ENCODE data around the gene CAMTA1. TPM values are rescaled to one million over a fixed set of nuclear protein-coding genes. Genes with fewer than 3 reads are reported as not detected.
"Not testable (repeated sequence)": the region's sequence is repeated elsewhere in the genome, so short reads cannot be mapped to it uniquely, and the experiment has no call there.

Gene CAMTA1
- total RNA-seq, 1 donor from 2014 or later: 43.1 TPM

DNA sequence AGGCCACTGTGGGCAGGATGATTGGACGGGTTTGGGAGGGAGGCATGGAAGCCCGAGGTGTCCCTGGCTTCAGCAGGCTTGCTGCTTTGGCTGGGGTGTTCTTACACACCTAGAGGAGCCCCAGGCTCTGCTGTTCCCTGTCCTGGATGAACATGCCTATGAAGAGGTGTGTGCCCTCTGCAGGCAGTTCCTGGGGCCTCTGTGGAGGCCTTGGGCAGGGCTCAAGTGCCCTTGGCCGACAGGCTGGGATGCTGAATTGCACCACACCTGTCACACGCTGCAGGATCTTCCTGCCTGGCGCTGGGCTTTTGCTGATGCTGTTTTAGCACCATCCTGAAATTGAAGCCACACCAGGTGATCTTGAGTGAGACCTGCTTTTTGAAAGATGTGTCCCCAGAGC lies 570.8 kb downstream of the CAMTA1 start:
- intact Hi-C loops (cut with micrococcal nuclease): no loop called here

GRCh38 chr1:7358425-7358824 lies 573.2 kb downstream of the CAMTA1 start:
- intact Hi-C loops (cut with micrococcal nuclease): no loop called here

DNA sequence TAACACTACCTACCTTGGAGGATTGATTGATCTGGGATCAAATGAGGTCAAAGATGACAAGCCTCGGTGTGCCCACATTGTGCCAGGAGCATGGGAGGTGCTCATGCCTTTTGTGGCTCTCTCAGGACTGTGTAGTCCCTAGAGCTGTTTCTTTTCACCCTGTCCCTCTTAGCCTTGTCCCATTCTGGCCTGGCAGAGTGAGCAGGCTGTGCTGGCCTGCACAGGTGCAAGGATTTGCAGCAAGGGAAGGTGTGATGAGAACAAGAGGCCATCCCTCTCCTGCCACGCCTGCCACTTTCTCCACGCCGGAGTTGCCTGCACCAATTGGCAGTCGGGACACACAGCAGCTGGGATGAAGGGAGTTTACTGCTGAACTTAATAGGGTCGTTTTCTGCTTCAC lies 575.3 kb downstream of the CAMTA1 start:
- intact Hi-C loops (cut with micrococcal nuclease): no loop called here

DNA sequence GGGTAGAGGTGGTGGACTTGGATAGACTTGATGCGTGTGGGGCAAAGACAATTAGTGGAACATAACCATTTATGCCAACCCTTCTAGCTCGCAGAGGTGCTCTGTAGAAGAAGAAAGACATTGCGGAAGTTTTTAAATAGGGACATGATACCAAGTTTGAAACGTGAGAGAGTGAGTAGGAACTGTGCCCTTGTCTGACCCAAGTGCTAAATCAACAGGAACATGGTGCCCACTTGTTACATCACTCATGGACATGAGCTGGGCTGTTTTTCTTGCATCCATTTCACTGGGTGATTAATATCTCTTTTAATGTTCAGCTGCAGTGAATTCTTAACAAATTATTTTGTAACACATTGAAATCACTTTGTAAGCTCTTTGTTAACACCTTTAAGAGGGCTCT lies 577.7 kb downstream of the CAMTA1 start:
- intact Hi-C loops (cut with micrococcal nuclease): no loop called here

- intact Hi-C loops (cut with micrococcal nuclease): no loop called here
Measured at GRCh38 chr1:7363450-7363849, 578.2 kb downstream of the CAMTA1 start.

GRCh38 chr1:7365706-7366105 lies 580.5 kb downstream of the CAMTA1 start:
- intact Hi-C loops (cut with micrococcal nuclease): no loop called here

DNA sequence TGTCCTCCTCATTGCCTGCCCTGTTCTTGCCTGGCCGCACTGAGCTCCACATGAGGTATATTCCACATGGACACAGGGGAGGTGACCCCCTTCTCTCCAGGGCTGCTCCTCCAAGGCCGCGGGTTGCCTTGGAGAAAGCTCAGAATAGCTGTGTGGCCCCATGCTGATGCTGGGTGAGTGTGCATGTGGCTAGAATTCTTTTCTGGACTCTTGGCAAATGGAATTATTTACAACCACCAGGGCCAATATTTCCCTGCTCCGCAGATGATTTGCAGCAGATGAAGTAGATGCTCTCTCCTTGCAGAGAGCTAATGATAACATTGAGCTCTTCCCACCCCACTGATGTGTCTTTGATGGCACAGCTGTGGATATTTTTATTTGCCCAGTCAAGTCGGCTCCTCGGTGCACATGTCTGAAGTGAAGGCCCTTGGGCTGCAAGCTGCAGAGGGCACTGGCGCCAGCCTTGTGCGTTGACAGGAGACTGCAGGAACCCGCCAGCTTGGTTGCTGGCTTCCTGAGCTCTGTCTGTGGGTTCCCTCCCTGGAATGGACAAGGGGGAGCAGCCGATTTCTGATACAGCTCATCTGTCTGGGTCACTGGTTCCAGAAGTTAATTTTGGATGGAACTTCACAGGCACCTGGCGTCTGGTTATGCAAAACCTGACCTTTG lies 581.2 kb downstream of the CAMTA1 start:
- intact Hi-C loops (cut with micrococcal nuclease): no loop called here

GRCh38 chr1:7366955-7367665 lies 581.9 kb downstream of the CAMTA1 start:
- intact Hi-C loops (cut with micrococcal nuclease): no loop called here

GRCh38 chr1:7369866-7370265 lies 584.6 kb downstream of the CAMTA1 start:
- intact Hi-C loops (cut with micrococcal nuclease): no loop called here

- intact Hi-C loops (cut with micrococcal nuclease): no loop called here
Measured at GRCh38 chr1:7371926-7372325, 586.7 kb downstream of the CAMTA1 start.

DNA sequence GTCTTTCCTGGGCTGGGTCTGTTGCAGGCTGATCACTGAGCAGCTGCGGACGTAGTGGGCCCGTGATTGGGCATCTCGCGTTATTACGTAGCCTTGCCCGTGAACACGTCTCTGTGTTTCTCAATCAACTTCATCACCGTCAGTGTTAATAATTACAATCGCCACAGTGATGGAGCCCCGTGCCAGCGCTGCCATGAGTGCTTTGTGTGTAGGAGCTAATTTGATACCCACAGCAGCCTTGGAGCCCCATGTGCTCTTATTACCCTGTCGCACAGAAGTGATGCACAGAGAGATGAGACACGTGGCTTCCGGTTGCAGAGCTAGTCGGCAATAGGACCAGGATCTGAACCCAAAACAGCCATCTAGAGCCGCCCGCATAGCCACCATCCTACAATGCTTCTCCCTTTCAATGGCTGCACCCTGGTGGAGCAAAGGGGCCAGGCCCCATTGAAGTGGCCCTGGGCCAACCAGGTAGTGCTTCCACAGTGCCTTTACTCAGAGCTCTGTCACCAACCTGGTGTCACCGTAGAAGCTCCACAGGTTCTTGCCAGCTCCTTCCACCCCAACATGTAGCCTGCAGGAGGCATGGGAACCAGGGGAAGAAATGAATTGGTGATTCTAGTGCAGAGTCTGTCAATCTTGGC lies 587.3 kb downstream of the CAMTA1 start:
- intact Hi-C loops (cut with micrococcal nuclease): no loop called here

GRCh38 chr1:7373251-7373650 lies 588.0 kb downstream of the CAMTA1 start:
- intact Hi-C loops (cut with micrococcal nuclease): no loop called here

DNA sequence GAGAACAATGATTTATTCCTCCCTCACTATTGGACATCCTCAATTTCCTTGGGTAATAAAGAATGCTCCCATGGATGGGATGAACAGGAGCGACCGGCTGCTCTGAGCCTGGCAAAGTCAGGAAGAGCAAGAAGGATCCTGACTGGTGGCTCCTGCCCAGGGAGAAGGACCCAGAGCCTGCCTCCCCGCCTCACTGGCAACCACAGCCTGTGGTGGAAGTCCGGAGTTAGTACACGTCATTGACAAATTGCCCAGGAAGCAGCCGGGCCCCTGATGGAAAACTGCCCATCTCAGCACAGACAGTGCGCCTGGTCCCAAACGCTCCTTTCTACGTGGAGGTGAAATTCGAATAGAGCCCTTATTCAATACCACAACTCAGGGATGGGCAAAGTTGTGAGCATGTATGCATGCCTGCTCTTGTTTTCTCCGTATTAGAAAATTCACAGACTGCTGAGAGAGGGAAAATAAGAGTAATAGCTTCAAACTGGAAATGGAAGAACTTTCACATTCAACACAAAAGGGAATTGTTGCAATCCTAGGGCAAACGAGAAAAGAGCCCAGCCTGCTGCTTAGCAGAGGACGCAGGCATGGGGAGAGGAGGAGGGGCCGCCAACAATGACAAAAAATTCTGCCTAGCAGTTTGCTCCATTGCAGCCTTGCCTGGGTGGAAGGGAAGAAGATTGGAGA lies 588.8 kb downstream of the CAMTA1 start:
- intact Hi-C loops (cut with micrococcal nuclease): no loop called here

DNA sequence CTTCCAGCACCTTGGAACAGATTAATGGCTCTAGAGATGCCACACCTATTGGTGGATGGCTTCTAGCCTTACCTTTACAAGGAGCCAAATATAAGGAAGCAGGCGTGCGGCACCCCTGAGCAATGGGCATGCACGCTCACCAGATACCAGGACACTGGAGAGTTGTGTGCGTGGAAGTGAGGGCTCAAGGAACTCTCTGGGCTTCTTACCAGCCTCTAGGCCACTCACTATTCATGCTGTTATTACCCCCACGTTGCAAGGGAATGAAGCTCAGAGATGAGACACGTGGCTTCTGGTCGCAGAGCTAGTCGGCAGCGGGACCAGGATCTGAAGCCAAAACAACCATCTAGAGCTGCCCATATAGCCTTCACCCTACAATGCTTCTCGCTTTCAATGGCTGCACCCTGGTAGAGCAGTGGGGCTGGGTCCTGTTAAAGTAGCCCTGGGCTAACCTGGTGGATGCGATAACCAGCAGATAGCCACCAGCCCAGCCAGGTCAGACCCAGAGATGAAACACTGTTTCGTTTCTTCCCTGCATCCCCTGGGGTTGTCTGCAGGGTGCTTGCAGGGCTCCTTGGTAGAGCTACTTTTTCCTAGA lies 589.4 kb downstream of the CAMTA1 start:
- intact Hi-C loops (cut with micrococcal nuclease): no loop called here

DNA sequence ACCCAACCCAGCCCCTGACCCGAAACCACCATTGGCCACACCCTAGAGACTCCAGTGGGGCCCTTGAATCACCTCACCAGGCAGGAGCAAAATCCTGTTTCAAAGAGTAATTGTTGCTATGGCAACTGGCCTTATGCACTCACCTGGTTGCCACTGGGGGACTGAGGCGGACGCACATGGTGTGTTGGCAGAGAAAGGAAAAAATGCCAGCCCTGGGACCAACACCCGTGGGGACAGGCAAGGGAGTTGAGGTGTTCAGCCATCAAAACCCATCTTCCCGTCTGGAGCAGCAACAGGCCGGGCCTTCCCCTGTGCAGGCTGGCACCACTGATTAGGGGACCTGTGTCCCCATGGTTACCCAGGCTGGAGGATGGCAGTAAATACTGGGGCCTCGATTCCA lies 590.1 kb downstream of the CAMTA1 start:
- intact Hi-C loops (cut with micrococcal nuclease): no loop called here

GRCh38 chr1:7375781-7376660 lies 590.8 kb downstream of the CAMTA1 start:
- intact Hi-C loops (cut with micrococcal nuclease): no loop called here

DNA sequence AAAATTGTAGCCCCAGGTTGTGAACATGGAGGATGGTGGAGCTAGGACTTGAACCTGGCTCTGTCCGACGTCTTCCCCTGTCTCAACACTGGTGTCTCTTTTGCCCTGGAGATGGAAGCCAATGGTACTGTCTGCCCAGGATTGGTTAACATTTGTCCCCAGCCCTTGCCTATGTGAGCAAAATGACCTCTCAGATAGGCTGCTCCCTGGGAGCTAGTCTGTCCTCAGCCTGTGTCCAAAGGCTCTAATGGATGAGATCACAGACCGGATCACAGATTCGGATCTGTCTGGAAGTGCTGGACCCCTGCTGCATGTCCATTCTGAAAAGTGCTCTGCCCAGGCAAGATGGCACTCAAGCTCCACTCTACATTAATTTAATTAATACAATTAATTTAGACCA lies 591.4 kb downstream of the CAMTA1 start:
- intact Hi-C loops (cut with micrococcal nuclease): no loop called here

GRCh38 chr1:7378346-7379130 lies 593.3 kb downstream of the CAMTA1 start:
- intact Hi-C loops (cut with micrococcal nuclease): no loop called here

DNA sequence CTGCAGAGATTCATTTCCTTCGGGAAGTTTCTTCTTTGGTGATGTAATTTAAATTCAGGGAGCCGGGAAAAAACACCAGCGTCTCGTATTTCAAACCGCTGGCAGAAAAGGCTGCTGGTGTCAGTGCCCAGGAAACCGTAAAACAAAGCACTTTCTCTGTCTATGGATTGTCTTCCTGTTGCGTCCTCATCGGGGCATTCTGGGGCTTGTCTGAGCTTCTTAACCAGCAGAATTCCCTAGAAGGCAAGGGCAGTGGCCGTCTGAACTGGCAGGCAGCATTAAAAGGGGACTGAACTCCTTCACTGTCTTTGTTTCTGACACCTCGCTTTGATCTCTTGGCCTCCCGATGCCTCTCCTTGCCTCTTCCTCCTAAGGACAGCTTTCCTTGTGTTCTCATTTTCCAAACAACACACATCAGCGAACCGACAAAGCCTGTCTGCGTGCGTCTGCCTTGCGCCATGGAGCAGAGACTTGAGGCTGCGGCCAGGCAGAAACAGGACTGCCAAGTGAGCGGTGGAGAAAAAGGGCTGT lies 594.3 kb downstream of the CAMTA1 start:
- intact Hi-C loops (cut with micrococcal nuclease): no loop called here

DNA sequence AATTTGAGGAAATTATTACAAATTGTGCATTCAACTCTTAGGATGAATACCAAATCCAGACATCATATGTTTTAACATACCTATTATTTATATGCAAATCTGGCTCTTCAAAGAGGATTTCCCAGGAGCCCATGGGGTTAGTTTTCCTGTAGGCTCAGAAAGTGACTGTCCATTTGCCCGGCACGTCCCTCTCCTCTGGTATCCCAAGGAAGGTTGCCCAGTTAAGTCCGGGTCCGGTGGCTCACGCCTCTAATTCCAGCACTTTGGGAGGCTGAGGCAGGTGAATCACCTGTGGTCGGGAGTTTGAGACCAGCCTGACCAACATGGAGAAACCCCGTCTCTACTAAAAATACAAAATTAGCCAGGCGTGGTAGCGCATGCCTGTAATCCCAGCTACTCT lies 594.8 kb downstream of the CAMTA1 start:
- intact Hi-C loops (cut with micrococcal nuclease): not testable (repeated sequence)
